Measurements from ENCODE around the gene ALCAM.

ALCAM gene

GRCh38 chr3:105387122-105387751 is 20.5 kb downstream of the ALCAM start:
- no peak for TF ChIP-seq FOXP2 (optimal IDR thresholded peaks at IDR 0.05; ENCODE audit: borderline replicate concordance, extremely low read depth, extremely low read length, insufficient read depth)
- no peak for TF ChIP-seq TAF1 (IDR thresholded peaks at IDR 0.05; ENCODE audit: borderline replicate concordance, insufficient read depth, low read length)

GRCh38 chr3:105388176-105388575 is 21.5 kb downstream of the ALCAM start:
- TF ChIP-seq TAF1 (IDR thresholded peaks at IDR 0.05; ENCODE audit: borderline replicate concordance, insufficient read depth, low read length) (no peak), SIN3A (IDR thresholded peaks at IDR 0.05; ENCODE audit: borderline replicate concordance, insufficient read depth, low read length) (no peak), POLR2AphosphoS5 (IDR thresholded peaks at IDR 0.05; ENCODE audit: low read depth, low read length) (no peak), FOXP2 (optimal IDR thresholded peaks at IDR 0.05; ENCODE audit: borderline replicate concordance, extremely low read depth, extremely low read length, insufficient read depth) (no peak), REST (IDR thresholded peaks at IDR 0.05; ENCODE audit: insufficient read depth in 1 of 2, low read depth in 2 of 2, low read length in 2 of 2) (no peak)

GRCh38 chr3:105394177-105394576 is 27.5 kb downstream of the ALCAM start:
- TF ChIP-seq TAF1 (IDR thresholded peaks at IDR 0.05; ENCODE audit: borderline replicate concordance, insufficient read depth, low read length) (no peak), FOXP2 (optimal IDR thresholded peaks at IDR 0.05; ENCODE audit: borderline replicate concordance, extremely low read depth, extremely low read length, insufficient read depth) (no peak), POLR2AphosphoS5 (IDR thresholded peaks at IDR 0.05; ENCODE audit: low read depth, low read length) (no peak), REST (IDR thresholded peaks at IDR 0.05; ENCODE audit: insufficient read depth in 1 of 2, low read depth in 2 of 2, low read length in 2 of 2) (no peak), SIN3A (IDR thresholded peaks at IDR 0.05; ENCODE audit: borderline replicate concordance, insufficient read depth, low read length) (no peak)

- no peak for TF ChIP-seq REST (IDR thresholded peaks at IDR 0.05; ENCODE audit: insufficient read depth in 1 of 2, low read depth in 2 of 2, low read length in 2 of 2)
- TF ChIP-seq FOXP2 (optimal IDR thresholded peaks at IDR 0.05; ENCODE audit: borderline replicate concordance, extremely low read depth, extremely low read length, insufficient read depth), result no peak
- no peak for TF ChIP-seq SIN3A (IDR thresholded peaks at IDR 0.05; ENCODE audit: borderline replicate concordance, insufficient read depth, low read length)
- no peak for TF ChIP-seq TAF1 (IDR thresholded peaks at IDR 0.05; ENCODE audit: borderline replicate concordance, insufficient read depth, low read length)
- TF ChIP-seq POLR2AphosphoS5 (IDR thresholded peaks at IDR 0.05; ENCODE audit: low read depth, low read length), result no peak
These were observed 31.3 kb downstream of the ALCAM start for GRCh38 chr3:105397974-105398373.

- TF ChIP-seq FOXP2 (optimal IDR thresholded peaks at IDR 0.05; ENCODE audit: borderline replicate concordance, extremely low read depth, extremely low read length, insufficient read depth) (no peak), SIN3A (IDR thresholded peaks at IDR 0.05; ENCODE audit: borderline replicate concordance, insufficient read depth, low read length) (no peak), POLR2AphosphoS5 (IDR thresholded peaks at IDR 0.05; ENCODE audit: low read depth, low read length) (no peak), REST (IDR thresholded peaks at IDR 0.05; ENCODE audit: insufficient read depth in 1 of 2, low read depth in 2 of 2, low read length in 2 of 2) (no peak), TAF1 (IDR thresholded peaks at IDR 0.05; ENCODE audit: borderline replicate concordance, insufficient read depth, low read length) (no peak)
These were observed 31.7 kb downstream of the ALCAM start for GRCh38 chr3:105398437-105398836.
